ENCODE measurements around the gene OR4A15.
A peak's percentile ranks its signal among the peaks of the same experiment; 100 is the strongest.

Gene OR4A15

DNA sequence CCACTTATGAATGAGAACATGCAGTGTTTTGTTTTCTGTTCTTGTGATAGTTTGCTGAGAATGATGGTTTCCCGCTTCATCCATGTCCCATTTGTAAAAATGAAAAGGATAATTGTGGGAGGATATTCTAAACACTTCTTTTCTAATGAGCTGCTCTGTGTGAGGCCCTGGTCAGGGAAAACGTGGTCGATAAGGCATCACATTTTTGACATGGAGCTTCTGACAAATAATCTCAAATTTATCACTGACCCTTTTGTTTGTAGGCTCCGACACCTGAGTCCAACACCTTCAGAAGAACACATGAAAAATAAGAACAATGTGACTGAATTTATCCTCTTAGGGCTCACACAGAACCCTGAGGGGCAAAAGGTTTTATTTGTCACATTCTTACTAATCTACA, at the start of gene OR4A15:
Gene OR4A15 (plus strand): TSS at position 301 of the 400 bp plus-strand sequence. CDS start 0 bp downstream, at position 301.
- DNase-seq, result no peak

DNA sequence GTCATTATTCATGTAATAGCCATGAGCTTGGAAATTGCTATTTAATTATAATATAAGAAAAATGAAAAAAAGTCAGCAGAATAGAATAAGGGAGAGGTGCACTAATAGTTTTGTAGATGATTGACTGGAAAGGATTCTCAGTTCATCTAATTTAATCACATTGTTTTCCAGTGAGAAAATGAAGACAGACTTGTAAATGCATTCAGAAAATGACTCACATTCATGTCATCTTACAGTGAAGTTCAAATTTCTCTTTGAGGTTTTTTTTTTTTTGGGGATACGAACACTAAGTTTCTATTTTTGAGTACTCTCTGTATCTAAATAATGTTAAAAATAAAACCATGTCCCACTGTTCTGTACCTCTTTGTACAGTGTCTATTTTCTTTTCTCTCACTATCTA, 43.3 kb upstream of the OR4A15 start:
- no peak for DNase-seq

DNA sequence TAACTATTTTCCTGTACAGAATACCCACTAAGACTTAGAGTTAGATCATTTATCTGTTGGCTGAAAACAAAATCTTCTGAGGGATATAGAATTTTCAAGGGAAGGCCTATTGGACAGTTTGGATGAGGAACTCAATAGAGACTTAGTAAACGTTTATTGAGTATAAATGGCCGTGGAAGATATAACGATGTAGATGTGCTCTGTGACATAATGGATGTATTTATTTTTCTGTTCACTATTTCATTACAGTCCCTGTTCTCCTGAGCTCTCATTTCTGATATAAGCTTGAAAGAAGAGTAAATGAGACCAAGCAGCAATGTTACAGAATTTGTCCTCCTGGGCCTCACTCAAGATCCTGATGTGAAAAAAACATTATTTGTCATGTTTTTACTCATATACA, 24.9 kb upstream of the OR4A15 start, which contains the start of gene OR4A16:
Gene OR4A16 (plus strand): TSS at position 301 of the 400 bp plus-strand sequence. CDS start 0 bp downstream, at position 301.
- DNase-seq, result no peak

DNA sequence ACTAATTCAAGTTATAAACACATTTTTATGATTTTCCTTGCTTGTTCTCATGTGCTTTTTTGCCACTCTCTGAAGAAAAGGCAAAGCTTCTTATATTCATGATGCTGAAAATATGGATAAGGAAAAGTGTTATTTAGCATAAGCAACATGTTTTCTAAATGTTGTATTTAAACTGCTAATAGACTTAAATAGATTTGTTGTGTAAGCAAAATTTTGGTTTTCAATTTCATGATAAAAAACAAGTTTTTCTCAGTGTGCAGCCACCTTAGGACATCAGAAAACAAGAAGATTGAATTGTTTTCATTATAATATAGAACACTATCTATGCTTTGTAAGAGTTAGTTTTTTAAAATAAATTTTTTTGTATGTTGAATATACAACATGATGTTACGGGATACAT, 22.5 kb upstream of the OR4A15 start:
- no peak for DNase-seq

DNA sequence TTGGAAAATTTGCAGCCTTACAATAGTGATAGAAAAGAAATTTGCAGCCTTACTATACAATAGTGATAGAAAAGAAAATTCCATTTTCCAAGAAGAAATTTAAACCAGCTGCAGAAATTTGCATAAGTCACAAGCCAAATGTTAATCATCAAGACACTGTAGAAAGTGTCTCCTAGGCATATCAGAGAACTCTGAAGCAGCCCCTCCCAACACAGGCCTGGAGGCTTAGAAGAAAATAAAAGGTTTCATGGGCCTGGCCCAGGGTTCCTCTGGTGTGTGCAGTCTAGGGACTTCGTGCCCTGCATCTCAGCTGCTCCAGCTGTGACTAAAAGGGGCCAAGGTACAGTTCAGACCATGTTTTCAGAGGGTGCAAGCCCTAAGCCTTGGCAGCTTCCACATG, 18.7 kb upstream of the OR4A15 start:
- no peak for DNase-seq

DNA sequence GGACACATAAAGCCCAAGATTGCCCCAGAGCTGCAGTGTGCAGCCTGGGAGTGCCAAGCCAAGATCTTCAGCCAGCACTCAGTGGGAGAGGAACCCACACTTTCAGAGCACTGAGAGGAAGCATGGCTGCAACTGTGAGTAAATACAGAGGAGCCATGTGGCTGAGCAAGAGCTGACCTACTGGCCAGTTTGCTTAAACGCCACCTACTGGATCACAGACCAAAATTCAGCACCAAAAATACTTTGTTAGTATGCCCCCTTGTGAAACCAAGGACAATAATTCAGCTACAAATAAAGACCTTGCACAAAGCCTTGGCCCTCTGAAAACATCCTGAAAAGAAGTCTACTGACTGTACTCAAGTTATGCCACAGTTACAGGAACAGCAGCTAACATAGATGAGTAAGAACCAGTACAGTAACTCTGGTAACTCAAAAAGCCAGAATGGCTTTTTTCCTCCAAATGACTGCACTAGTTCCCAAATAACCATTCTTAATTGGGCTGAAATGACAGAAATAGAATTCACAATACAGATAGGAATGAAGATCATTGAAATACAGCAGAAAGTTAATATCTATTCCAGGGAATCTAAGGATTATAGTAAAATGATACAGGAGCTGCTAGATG, 10.1 kb upstream of the OR4A15 start:
- DNase-seq, result peak; percentile 38

DNA sequence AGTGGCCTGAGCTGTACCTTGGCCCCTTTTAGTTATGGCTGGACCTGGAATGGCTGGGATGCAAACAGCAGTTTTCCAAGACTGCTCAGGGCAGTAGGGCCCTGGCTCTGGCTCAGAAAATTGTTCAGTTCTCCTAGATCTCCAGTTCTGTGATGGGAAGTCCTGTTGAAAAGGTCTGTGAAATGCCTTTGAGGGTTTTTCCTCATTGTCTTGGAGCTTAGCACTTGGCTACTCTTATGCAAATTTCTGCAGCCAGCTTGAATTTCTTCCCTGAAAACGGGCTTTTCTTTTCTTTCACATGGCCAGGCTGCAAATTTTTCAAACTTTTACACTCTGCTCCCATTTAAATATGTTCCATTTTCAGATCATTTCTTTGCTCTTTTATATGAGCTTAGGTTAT, 33.2 kb downstream of the OR4A15 start:
- DNase-seq, result no peak

Measured in MV-4-11 (cell line).